HEK293 (cell line): ENCODE results near the gene FOXP3.

Experiments used
- CTCF ChIA-PET: fragments of 350-600 bp; formaldehyde crosslinking; extraction: SDS; loops from one replicate; lab custom pipeline; 2021; ENCODE audit warnings: antibody characterized with exemption; lab: Yijun Ruan, JAX
- POLR2A ChIA-PET: fragments of 300-600 bp; formaldehyde crosslinking; extraction: SDS; loops from one replicate; lab custom pipeline; 2020; ENCODE audit warnings: antibody characterized with exemption, inconsistent platforms; lab: Yijun Ruan, JAX
- H3K27ac ChIP-seq: fragments of 200-500 bp; sonication (Bioruptor generic); 2 replicates; pipeline ENCODE4 v1.5.1; 2014; ENCODE audit warnings: low read depth, low read length, control low read depth, inconsistent platforms; ENCODE audit errors: extremely low read depth
- H3K36me3 ChIP-seq, 2 experiments: fragments of 200-500 bp in 1 of 2; sonication (Bioruptor generic) in 1 of 2; 1 replicate in 1 of 2; 2 replicates in 1 of 2; pipeline ENCODE4 v1.5.1; 2014 to 2017; ENCODE audit warnings: inconsistent platforms in 2 of 2, low read length in 2 of 2; ENCODE audit not compliant: control insufficient read depth in 2 of 2, insufficient read depth in 1 of 2
- H3K4me1 ChIP-seq: fragments of 200-500 bp; sonication (Bioruptor generic); 2 replicates; pipeline ENCODE4 v1.5.1; 2014; ENCODE audit warnings: mild to moderate bottlenecking, low read length, inconsistent platforms; ENCODE audit not compliant: control insufficient read depth, insufficient read depth
- H3K4me3 ChIP-seq: 2 replicates; pipeline ENCODE4 v1.5.1; 2011; ENCODE audit warnings: low read depth, mild to moderate bottlenecking, control low read depth, low read length, moderate library complexity
- H3K9me3 ChIP-seq: fragments of 200-500 bp; sonication (Bioruptor generic); 2 replicates; pipeline ENCODE4 v1.5.1; 2014; ENCODE audit warnings: low read depth, low read length, inconsistent platforms; ENCODE audit not compliant: control insufficient read depth, insufficient read depth
- FEZF1 ChIP-seq: fragments of 450-650 bp; formaldehyde crosslinking; IDR thresholded peaks from 2 replicates; pipeline ENCODE4 v1.5.1; 2016; ENCODE audit warnings: missing biosample characterization, missing genetic modification characterization
- KLF1 ChIP-seq: fragments of 450-650 bp; formaldehyde crosslinking; IDR thresholded peaks from 2 replicates; pipeline ENCODE4 v1.5.1; 2016; ENCODE audit warnings: missing biosample characterization, missing genetic modification characterization
- SCRT1 ChIP-seq: fragments of 450-650 bp; formaldehyde crosslinking; IDR thresholded peaks from 2 replicates; pipeline ENCODE4 v1.5.1; 2016; ENCODE audit warnings: missing biosample characterization, missing genetic modification characterization, borderline replicate concordance
- ZNF48 ChIP-seq: fragments of 450-650 bp; formaldehyde crosslinking; IDR thresholded peaks from 2 replicates; pipeline ENCODE4 v1.5.1; 2016; ENCODE audit warnings: missing biosample characterization, missing genetic modification characterization
- ZNF514 ChIP-seq: fragments of 450-650 bp; formaldehyde crosslinking; IDR thresholded peaks from 2 replicates; pipeline ENCODE4 v1.5.1; 2016; ENCODE audit warnings: missing biosample characterization, missing genetic modification characterization
- ZNF560 ChIP-seq: fragments of 450-650 bp; formaldehyde crosslinking; IDR thresholded peaks from 2 replicates; pipeline ENCODE4 v1.5.1; 2017; ENCODE audit warnings: missing biosample characterization, missing genetic modification characterization, borderline replicate concordance
- ZNF629 ChIP-seq: fragments of 450-650 bp; formaldehyde crosslinking; IDR thresholded peaks from 2 replicates; pipeline ENCODE4 v1.5.1; 2017; ENCODE audit warnings: missing biosample characterization, missing genetic modification characterization
- ZNF707 ChIP-seq: fragments of 450-650 bp; formaldehyde crosslinking; IDR thresholded peaks from 2 replicates; pipeline ENCODE4 v1.5.1; 2016; ENCODE audit warnings: missing biosample characterization, missing genetic modification characterization
- TF ChIP-seq, protein P1 (sequence below): fragments of 450-650 bp; formaldehyde crosslinking; IDR thresholded peaks from 2 replicates; pipeline ENCODE4 v1.5.1; 2016; ENCODE audit warnings: missing biosample characterization, missing genetic modification characterization, borderline replicate concordance
- TF ChIP-seq, protein P2 (sequence below): fragments of 450-650 bp; formaldehyde crosslinking; IDR thresholded peaks from 2 replicates; pipeline ENCODE4 v1.5.1; 2017; ENCODE audit warnings: missing biosample characterization, missing genetic modification characterization
- TF ChIP-seq, protein P3 (sequence below): fragments of 450-650 bp; formaldehyde crosslinking; IDR thresholded peaks from 2 replicates; pipeline ENCODE4 v1.5.1; 2017; ENCODE audit warnings: missing biosample characterization, missing genetic modification characterization
- TF ChIP-seq, protein P4 (sequence below): fragments of 450-650 bp; formaldehyde crosslinking; IDR thresholded peaks from 2 replicates; pipeline ENCODE4 v1.5.1; 2016; ENCODE audit warnings: missing biosample characterization, missing genetic modification characterization, borderline replicate concordance

Gene FOXP3

DNA sequence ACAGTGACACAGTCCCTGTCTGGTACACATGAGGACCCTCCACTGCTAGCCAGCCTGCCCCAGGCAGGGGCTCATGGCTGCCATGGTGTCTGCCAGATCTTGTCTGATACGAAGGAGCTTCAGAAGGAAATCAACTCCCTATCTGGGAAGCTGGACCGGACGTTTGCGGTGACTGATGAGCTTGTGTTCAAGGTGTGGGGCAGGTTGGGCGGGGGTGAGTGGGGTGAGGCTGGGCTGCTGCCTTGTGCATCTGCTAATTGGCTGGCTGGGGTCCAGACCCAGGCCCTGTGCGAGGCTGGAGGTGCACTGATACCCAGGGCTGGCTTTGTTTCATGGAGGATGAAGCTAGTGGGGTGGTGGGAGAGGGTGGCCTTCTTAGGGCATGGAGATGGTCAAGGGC is 15.4 kb downstream of the FOXP3 start:
- ChIA-PET CTCF (interaction anchor here (0.6 kb wide), 1 partner anchor 8 kb away, joined by 3 read pairs; no protein-coding TSS in a partner anchor), POLR2A (no interaction called here)
- Histone ChIP-seq H3K9me3 (no peaks in the 10 kb centered on the region), H3K4me1 (no peaks in the 10 kb centered on the region), H3K4me3 (no peak overlapping the region), H3K27ac (no peak overlapping the region), H3K36me3 (peaks cover 9 to 25% of the 10 kb centered on the region in 2 experiments; a peak in 2 of 3 replicates)
- TF ChIP-seq, protein P1, sequence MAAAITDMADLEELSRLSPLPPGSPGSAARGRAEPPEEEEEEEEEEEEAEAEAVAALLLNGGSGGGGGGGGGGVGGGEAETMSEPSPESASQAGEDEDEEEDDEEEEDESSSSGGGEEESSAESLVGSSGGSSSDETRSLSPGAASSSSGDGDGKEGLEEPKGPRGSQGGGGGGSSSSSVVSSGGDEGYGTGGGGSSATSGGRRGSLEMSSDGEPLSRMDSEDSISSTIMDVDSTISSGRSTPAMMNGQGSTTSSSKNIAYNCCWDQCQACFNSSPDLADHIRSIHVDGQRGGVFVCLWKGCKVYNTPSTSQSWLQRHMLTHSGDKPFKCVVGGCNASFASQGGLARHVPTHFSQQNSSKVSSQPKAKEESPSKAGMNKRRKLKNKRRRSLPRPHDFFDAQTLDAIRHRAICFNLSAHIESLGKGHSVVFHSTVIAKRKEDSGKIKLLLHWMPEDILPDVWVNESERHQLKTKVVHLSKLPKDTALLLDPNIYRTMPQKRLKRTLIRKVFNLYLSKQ (tag by site-specific recombination): no peak
- TF ChIP-seq, protein P2, sequence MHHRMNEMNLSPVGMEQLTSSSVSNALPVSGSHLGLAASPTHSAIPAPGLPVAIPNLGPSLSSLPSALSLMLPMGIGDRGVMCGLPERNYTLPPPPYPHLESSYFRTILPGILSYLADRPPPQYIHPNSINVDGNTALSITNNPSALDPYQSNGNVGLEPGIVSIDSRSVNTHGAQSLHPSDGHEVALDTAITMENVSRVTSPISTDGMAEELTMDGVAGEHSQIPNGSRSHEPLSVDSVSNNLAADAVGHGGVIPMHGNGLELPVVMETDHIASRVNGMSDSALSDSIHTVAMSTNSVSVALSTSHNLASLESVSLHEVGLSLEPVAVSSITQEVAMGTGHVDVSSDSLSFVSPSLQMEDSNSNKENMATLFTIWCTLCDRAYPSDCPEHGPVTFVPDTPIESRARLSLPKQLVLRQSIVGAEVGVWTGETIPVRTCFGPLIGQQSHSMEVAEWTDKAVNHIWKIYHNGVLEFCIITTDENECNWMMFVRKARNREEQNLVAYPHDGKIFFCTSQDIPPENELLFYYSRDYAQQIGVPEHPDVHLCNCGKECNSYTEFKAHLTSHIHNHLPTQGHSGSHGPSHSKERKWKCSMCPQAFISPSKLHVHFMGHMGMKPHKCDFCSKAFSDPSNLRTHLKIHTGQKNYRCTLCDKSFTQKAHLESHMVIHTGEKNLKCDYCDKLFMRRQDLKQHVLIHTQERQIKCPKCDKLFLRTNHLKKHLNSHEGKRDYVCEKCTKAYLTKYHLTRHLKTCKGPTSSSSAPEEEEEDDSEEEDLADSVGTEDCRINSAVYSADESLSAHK: no peak
- no peak for TF ChIP-seq ZNF560 (tag by site-specific recombination)

DNA sequence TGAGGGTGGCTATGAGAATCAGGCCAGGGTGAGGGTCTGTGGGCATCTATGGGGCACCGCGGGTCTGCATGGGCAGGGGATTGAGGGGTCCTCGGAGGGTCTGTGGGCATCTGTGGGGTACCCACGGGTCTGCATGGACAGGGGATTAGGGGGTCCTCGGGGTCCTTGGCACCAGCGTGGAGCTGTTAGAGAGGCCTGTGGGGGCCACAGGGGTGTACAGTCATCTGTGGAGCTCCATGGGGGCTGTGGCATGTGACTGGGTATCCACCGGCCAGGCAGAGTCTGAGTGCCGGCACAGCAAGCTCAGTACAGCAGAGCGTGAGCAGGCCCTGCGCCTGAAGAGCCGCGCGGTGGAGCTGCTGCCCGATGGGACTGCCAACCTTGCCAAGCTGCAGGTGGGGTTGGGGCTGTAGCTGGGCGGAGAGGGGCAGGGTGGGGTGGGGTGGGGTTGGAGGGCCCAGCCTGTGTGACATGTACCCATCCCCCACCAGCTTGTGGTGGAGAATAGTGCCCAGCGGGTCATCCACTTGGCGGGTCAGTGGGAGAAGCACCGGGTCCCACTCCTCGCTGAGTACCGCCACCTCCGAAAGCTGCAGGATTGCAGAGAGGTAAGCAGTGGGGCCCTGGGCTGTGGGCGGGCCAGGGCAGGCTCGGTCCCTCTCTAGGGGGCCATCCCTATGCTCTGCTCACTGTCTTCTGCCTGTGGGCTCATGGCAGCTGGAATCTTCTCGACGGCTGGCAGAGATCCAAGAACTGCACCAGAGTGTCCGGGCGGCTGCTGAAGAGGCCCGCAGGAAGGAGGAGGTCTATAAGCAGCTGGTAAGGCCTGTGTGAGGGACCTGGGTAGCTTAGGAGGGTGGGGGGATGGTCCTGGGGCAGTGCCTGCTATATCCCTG is 16.3 kb downstream of the FOXP3 start:
- TF ChIP-seq KLF1 (tag by site-specific recombination) (peak; percentile 57; the same call in 1 of the 2 replicates), ZNF629 (tag by site-specific recombination) (no peak)
- Histone ChIP-seq H3K9me3 (no peaks in the 10 kb centered on the region), H3K27ac (no peak overlapping the region), H3K4me3 (no peak overlapping the region), H3K4me1 (no peaks in the 10 kb centered on the region), H3K36me3 (peaks cover 9 to 28% of the 10 kb centered on the region in 2 experiments; a peak in 2 of 3 replicates)
- ChIA-PET CTCF (no interaction called here), POLR2A (no interaction called here)

DNA sequence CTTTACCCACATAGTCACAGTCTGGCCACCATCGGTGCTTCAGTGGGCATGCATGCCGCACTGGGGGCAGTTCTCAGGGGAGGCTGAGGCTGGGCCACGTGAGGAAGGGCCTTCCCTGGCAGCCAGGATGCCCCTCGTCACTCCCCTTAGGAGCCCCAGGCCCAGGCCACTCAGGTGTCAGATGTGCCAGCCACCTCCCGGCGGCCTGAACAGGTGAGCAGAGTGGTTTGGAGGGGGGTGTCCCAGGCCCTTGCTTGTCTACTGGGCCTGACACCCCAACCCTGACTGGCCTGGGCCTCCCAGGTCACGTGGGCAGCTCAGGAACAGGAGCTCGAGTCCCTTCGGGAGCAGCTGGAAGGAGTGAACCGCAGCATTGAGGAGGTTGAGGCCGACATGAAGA is 17.2 kb downstream of the FOXP3 start:
- no peaks in the 10 kb centered on the region for H3K9me3 ChIP-seq
- no peak overlapping the region for H3K27ac ChIP-seq
- CTCF ChIA-PET: no interaction called here
- no peaks in the 10 kb centered on the region for H3K4me1 ChIP-seq
- H3K4me3 ChIP-seq: no peak overlapping the region
- peaks cover 9 to 36% of the 10 kb centered on the region in 2 experiments; a peak in 2 of 3 replicates for H3K36me3 ChIP-seq
- no peak for TF ChIP-seq ZNF514 (tag by site-specific recombination)
- TF ChIP-seq, protein P3, sequence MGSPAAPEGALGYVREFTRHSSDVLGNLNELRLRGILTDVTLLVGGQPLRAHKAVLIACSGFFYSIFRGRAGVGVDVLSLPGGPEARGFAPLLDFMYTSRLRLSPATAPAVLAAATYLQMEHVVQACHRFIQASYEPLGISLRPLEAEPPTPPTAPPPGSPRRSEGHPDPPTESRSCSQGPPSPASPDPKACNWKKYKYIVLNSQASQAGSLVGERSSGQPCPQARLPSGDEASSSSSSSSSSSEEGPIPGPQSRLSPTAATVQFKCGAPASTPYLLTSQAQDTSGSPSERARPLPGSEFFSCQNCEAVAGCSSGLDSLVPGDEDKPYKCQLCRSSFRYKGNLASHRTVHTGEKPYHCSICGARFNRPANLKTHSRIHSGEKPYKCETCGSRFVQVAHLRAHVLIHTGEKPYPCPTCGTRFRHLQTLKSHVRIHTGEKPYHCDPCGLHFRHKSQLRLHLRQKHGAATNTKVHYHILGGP (tag by site-specific recombination): no peak
- TF ChIP-seq SCRT1 (tag by site-specific recombination): no peak
- no peak for TF ChIP-seq ZNF48 (tag by site-specific recombination)
- TF ChIP-seq, protein P4, sequence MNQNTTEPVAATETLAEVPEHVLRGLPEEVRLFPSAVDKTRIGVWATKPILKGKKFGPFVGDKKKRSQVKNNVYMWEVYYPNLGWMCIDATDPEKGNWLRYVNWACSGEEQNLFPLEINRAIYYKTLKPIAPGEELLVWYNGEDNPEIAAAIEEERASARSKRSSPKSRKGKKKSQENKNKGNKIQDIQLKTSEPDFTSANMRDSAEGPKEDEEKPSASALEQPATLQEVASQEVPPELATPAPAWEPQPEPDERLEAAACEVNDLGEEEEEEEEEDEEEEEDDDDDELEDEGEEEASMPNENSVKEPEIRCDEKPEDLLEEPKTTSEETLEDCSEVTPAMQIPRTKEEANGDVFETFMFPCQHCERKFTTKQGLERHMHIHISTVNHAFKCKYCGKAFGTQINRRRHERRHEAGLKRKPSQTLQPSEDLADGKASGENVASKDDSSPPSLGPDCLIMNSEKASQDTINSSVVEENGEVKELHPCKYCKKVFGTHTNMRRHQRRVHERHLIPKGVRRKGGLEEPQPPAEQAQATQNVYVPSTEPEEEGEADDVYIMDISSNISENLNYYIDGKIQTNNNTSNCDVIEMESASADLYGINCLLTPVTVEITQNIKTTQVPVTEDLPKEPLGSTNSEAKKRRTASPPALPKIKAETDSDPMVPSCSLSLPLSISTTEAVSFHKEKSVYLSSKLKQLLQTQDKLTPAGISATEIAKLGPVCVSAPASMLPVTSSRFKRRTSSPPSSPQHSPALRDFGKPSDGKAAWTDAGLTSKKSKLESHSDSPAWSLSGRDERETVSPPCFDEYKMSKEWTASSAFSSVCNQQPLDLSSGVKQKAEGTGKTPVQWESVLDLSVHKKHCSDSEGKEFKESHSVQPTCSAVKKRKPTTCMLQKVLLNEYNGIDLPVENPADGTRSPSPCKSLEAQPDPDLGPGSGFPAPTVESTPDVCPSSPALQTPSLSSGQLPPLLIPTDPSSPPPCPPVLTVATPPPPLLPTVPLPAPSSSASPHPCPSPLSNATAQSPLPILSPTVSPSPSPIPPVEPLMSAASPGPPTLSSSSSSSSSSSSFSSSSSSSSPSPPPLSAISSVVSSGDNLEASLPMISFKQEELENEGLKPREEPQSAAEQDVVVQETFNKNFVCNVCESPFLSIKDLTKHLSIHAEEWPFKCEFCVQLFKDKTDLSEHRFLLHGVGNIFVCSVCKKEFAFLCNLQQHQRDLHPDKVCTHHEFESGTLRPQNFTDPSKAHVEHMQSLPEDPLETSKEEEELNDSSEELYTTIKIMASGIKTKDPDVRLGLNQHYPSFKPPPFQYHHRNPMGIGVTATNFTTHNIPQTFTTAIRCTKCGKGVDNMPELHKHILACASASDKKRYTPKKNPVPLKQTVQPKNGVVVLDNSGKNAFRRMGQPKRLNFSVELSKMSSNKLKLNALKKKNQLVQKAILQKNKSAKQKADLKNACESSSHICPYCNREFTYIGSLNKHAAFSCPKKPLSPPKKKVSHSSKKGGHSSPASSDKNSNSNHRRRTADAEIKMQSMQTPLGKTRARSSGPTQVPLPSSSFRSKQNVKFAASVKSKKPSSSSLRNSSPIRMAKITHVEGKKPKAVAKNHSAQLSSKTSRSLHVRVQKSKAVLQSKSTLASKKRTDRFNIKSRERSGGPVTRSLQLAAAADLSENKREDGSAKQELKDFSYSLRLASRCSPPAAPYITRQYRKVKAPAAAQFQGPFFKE (tag by site-specific recombination): no peak
- no peak for TF ChIP-seq FEZF1 (tag by site-specific recombination)
- no peak for TF ChIP-seq ZNF707 (tag by site-specific recombination)
- TF ChIP-seq, all 188 proteins: peak for 0
- POLR2A ChIA-PET: no interaction called here
